ENCODE data around the gene SETD3.

The SETD3 gene

DNA sequence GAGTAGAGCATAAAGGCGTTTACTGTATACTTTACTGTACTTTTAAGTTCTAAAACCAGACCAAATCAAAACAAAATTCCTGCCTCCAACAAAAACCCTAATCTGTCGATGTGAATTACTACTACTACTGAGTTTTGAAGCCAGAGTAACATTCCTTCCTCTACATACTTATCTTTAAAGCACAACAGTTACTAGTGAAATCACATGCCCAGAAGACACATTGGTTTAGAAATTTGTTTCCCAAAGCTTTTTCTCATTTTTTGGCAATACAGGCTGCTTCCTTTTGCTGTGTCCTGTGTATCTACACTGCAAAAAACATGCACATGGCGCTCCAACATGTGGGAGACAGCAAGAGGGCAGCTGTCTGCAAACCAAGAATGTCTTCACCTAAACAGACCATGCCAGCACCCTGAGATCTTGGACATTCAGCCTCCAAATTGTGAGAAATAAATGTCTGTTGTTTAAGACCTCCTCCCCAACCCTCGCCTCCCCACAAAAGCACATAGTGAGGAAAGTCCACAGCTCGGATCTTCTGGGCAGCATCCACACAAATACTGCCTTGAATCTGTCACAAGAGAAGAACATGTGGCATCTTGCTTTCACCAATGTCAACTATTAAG lies 21.1 kb downstream of the SETD3 start:
- Histone ChIP-seq H3K27ac (ENCODE audit: low read depth in 2 of 2, low read length in 2 of 2) (no peak overlapping the region), H3K9ac (ENCODE audit: low read depth in 1 of 2, low read length in 2 of 2) (no peak overlapping the region), H3K9me3 (ENCODE audit: control insufficient read depth in 2 of 2, low read length in 2 of 2) (no peaks in the 10 kb centered on the region), H3K36me3 (ENCODE audit: control insufficient read depth in 2 of 2, insufficient read depth in 2 of 2, low read length in 2 of 2) (peaks cover 55 to 61% of the 10 kb centered on the region in 2 donors), H3K4me3 (ENCODE audit: low read length in 2 of 2) (no peak overlapping the region), H3K27me3 (ENCODE audit: control insufficient read depth in 2 of 2, insufficient read depth in 2 of 2, low read length in 2 of 2) (no peaks in the 10 kb centered on the region), H3K4me1 (ENCODE audit: control insufficient read depth in 2 of 2, insufficient read depth in 2 of 2, low read length in 2 of 2) (no peaks in the 10 kb centered on the region)

DNA sequence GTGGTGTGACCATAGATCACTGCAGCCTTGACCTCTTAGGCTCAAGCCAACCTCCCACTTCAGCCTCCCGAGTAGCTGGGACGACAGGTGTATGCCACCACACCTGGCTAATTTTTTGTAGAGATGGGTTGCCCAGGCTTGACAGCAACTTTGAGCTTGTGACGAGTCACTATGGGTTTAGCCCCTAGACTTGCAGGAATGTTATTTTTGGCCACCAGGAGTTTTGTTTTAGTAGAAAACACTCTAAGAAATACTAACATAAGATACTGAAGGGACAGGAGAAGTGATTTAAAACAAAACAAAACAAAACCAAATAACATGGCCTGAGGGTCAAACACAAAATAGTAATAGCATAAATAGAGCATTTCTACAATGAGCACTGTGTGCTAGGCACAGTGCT lies 26.4 kb downstream of the SETD3 start:
- Histone ChIP-seq H3K27me3 (ENCODE audit: control insufficient read depth in 2 of 2, insufficient read depth in 2 of 2, low read length in 2 of 2) (no peaks in the 10 kb centered on the region), H3K4me1 (ENCODE audit: control insufficient read depth in 2 of 2, insufficient read depth in 2 of 2, low read length in 2 of 2) (no peaks in the 10 kb centered on the region), H3K36me3 (ENCODE audit: control insufficient read depth in 2 of 2, insufficient read depth in 2 of 2, low read length in 2 of 2) (peaks cover 37% of the 10 kb centered on the region in 2 donors), H3K4me3 (ENCODE audit: low read length in 2 of 2) (no peak overlapping the region), H3K9ac (ENCODE audit: low read depth in 1 of 2, low read length in 2 of 2) (no peak overlapping the region), H3K27ac (ENCODE audit: low read depth in 2 of 2, low read length in 2 of 2) (no peak overlapping the region), H3K9me3 (ENCODE audit: control insufficient read depth in 2 of 2, low read length in 2 of 2) (no peaks in the 10 kb centered on the region)

DNA sequence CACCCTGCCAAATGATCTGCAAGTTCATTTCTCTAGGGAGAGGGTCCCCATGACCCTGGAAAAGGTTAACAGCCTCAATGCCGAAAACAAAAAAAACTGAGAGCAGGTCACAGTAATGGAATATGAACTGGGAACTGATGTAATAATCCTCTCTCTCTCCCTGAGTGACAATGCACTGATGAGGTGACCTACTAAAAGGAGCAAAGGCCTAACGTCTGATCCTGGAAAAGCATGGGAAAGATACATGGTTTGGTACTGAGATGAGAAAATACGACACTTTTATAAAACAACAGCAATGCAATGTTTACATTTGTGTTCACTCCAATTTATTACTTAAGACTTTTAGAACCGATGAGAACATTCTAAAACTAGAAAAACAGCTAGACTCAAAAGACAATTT lies 27.7 kb downstream of the SETD3 start:
- no peak overlapping the region for H3K27ac ChIP-seq (ENCODE audit: low read depth in 2 of 2, low read length in 2 of 2)
- no peak overlapping the region for H3K9ac ChIP-seq (ENCODE audit: low read depth in 1 of 2, low read length in 2 of 2)
- peaks cover 42 to 44% of the 10 kb centered on the region in 2 donors for H3K36me3 ChIP-seq (ENCODE audit: control insufficient read depth in 2 of 2, insufficient read depth in 2 of 2, low read length in 2 of 2)
- no peak overlapping the region for H3K4me3 ChIP-seq (ENCODE audit: low read length in 2 of 2)
- H3K9me3 ChIP-seq (ENCODE audit: control insufficient read depth in 2 of 2, low read length in 2 of 2): no peaks in the 10 kb centered on the region
- H3K4me1 ChIP-seq (ENCODE audit: control insufficient read depth in 2 of 2, insufficient read depth in 2 of 2, low read length in 2 of 2): peaks cover under 1 to 3% of the 10 kb centered on the region in 2 donors
- H3K27me3 ChIP-seq (ENCODE audit: control insufficient read depth in 2 of 2, insufficient read depth in 2 of 2, low read length in 2 of 2): no peaks in the 10 kb centered on the region

DNA sequence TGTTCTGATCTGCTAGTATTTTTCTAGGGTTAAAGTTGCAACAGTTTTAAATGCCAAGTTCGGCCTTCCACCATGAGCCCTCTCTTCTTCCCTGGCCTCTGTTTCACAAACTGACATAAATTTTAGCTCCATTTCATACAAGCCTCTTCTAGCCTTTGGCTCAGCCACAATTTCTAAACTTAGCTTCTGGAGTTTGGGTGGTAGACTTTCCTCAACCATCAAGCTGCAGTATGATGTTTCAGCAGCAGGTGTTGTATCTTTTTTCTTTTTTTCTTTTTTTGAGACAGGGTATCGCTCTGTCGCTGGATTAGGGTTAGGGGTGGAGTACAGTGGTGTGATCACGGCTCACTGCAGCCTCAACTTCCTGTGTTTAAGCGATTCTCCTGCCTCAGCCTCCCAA lies 29.4 kb downstream of the SETD3 start:
- Histone ChIP-seq H3K27me3 (ENCODE audit: control insufficient read depth in 2 of 2, insufficient read depth in 2 of 2, low read length in 2 of 2) (no peaks in the 10 kb centered on the region), H3K9ac (ENCODE audit: low read depth in 1 of 2, low read length in 2 of 2) (no peak overlapping the region), H3K36me3 (ENCODE audit: control insufficient read depth in 2 of 2, insufficient read depth in 2 of 2, low read length in 2 of 2) (peaks cover 39% of the 10 kb centered on the region in 2 donors), H3K9me3 (ENCODE audit: control insufficient read depth in 2 of 2, low read length in 2 of 2) (no peaks in the 10 kb centered on the region), H3K27ac (ENCODE audit: low read depth in 2 of 2, low read length in 2 of 2) (no peak overlapping the region), H3K4me1 (ENCODE audit: control insufficient read depth in 2 of 2, insufficient read depth in 2 of 2, low read length in 2 of 2) (peaks cover 5 to 8% of the 10 kb centered on the region in 2 donors), H3K4me3 (ENCODE audit: low read length in 2 of 2) (no peak overlapping the region)

DNA sequence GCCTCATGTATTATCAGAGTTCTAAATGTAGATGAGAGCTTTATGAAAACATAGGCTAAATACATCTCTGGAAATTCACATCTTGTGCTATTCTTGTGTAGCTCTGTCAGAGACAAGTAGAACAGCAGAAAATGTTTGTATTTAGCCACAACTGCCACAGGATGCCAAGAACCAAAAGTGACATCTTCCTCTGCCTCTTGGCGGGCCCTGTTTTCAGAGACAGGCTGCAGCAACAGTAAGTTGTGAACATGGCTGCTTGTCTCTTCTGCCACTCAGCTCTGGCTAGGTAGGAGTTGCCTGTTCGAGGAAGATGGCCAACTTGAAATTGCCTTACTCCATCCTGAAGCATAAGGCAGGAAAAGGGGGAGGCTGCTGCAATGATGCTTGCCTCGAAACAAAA lies 30.4 kb downstream of the SETD3 start:
- Histone ChIP-seq H3K27ac (ENCODE audit: low read depth in 2 of 2, low read length in 2 of 2) (no peak overlapping the region), H3K9ac (ENCODE audit: low read depth in 1 of 2, low read length in 2 of 2) (no peak overlapping the region), H3K27me3 (ENCODE audit: control insufficient read depth in 2 of 2, insufficient read depth in 2 of 2, low read length in 2 of 2) (no peaks in the 10 kb centered on the region), H3K4me3 (ENCODE audit: low read length in 2 of 2) (no peak overlapping the region), H3K9me3 (ENCODE audit: control insufficient read depth in 2 of 2, low read length in 2 of 2) (no peaks in the 10 kb centered on the region), H3K36me3 (ENCODE audit: control insufficient read depth in 2 of 2, insufficient read depth in 2 of 2, low read length in 2 of 2) (peaks cover 34 to 35% of the 10 kb centered on the region in 2 donors), H3K4me1 (ENCODE audit: control insufficient read depth in 2 of 2, insufficient read depth in 2 of 2, low read length in 2 of 2) (peaks cover 5 to 8% of the 10 kb centered on the region in 2 donors)

DNA sequence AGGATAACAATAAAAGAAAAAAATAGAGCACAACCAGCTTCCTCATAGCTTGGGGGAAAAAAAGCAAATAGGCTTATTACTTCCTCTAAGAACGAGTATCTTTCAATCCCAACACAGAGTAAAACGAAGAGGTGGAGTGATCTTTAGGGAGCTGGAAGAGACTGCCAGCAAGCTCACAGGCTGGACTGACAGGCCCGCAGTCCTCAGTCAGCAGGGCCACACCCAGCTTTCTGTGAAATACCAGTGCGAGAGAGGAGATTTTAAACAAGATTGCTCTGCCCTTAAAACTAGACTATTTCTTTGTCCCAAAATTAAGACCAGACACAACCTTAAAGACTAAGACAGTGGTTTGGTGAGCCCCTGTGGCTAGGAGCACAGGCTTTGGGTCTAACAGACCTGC lies 32.9 kb downstream of the SETD3 start:
- Histone ChIP-seq H3K4me1 (ENCODE audit: control insufficient read depth in 2 of 2, insufficient read depth in 2 of 2, low read length in 2 of 2) (peaks cover 5 to 8% of the 10 kb centered on the region in 2 donors), H3K27me3 (ENCODE audit: control insufficient read depth in 2 of 2, insufficient read depth in 2 of 2, low read length in 2 of 2) (no peaks in the 10 kb centered on the region), H3K4me3 (ENCODE audit: low read length in 2 of 2) (no peak overlapping the region), H3K9me3 (ENCODE audit: control insufficient read depth in 2 of 2, low read length in 2 of 2) (no peaks in the 10 kb centered on the region), H3K27ac (ENCODE audit: low read depth in 2 of 2, low read length in 2 of 2) (no peak overlapping the region), H3K9ac (ENCODE audit: low read depth in 1 of 2, low read length in 2 of 2) (no peak overlapping the region), H3K36me3 (ENCODE audit: control insufficient read depth in 2 of 2, insufficient read depth in 2 of 2, low read length in 2 of 2) (peaks cover 37 to 46% of the 10 kb centered on the region in 2 donors)

DNA sequence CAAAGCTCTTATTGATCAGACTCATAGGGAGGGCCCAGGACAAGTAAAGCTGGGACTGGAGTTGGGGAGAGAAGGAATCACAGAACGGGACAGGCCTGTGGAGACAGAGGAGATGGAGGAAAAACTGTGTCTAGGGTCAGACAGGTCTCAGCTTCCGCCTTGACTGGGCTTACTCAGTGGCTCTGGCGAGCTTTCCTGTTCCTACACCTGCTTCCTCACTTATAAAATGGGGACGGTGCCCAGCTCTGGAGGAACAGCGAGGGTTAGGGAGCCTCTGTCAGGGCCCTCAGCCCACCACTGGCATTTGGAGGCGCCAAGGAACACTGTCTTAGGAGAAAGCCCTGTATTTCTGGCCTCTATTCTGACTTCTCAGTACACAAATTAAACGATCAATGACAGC lies 34.7 kb downstream of the SETD3 start:
- Histone ChIP-seq H3K27me3 (ENCODE audit: control insufficient read depth in 2 of 2, insufficient read depth in 2 of 2, low read length in 2 of 2) (no peaks in the 10 kb centered on the region), H3K36me3 (ENCODE audit: control insufficient read depth in 2 of 2, insufficient read depth in 2 of 2, low read length in 2 of 2) (peaks cover 38 to 53% of the 10 kb centered on the region in 2 donors), H3K4me1 (ENCODE audit: control insufficient read depth in 2 of 2, insufficient read depth in 2 of 2, low read length in 2 of 2) (peaks cover 5 to 8% of the 10 kb centered on the region in 2 donors), H3K9me3 (ENCODE audit: control insufficient read depth in 2 of 2, low read length in 2 of 2) (no peaks in the 10 kb centered on the region), H3K27ac (ENCODE audit: low read depth in 2 of 2, low read length in 2 of 2) (no peak overlapping the region), H3K9ac (ENCODE audit: low read depth in 1 of 2, low read length in 2 of 2) (no peak overlapping the region), H3K4me3 (ENCODE audit: low read length in 2 of 2) (no peak overlapping the region)

DNA sequence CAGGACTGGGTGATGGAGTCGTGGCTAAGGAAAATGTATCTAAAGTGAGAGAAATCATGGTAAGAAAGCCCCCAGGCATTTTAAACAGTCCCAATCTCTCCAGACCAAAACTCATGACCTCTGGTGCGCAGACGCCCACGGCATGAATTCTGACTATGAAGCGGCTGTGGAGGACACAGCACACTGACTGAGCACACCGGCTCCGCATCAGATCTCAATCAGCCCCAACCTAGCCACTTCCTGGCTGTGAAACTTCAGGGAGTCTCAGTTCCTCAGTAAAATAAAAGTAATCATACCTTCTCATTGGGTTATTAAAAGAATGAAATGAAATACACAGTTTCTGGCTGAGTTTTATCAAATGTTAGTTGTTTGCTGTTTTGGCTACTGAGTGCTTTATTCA lies 38.7 kb downstream of the SETD3 start:
- no peaks in the 10 kb centered on the region for H3K9me3 ChIP-seq (ENCODE audit: control insufficient read depth in 2 of 2, low read length in 2 of 2)
- no peak overlapping the region for H3K9ac ChIP-seq (ENCODE audit: low read depth in 1 of 2, low read length in 2 of 2)
- H3K27ac ChIP-seq (ENCODE audit: low read depth in 2 of 2, low read length in 2 of 2): no peak overlapping the region
- no peaks in the 10 kb centered on the region for H3K27me3 ChIP-seq (ENCODE audit: control insufficient read depth in 2 of 2, insufficient read depth in 2 of 2, low read length in 2 of 2)
- peaks cover 39 to 52% of the 10 kb centered on the region in 2 donors for H3K36me3 ChIP-seq (ENCODE audit: control insufficient read depth in 2 of 2, insufficient read depth in 2 of 2, low read length in 2 of 2)
- no peak overlapping the region for H3K4me3 ChIP-seq (ENCODE audit: low read length in 2 of 2)
- peaks cover 0 to 5% of the 10 kb centered on the region in 2 donors for H3K4me1 ChIP-seq (ENCODE audit: control insufficient read depth in 2 of 2, insufficient read depth in 2 of 2, low read length in 2 of 2)

DNA sequence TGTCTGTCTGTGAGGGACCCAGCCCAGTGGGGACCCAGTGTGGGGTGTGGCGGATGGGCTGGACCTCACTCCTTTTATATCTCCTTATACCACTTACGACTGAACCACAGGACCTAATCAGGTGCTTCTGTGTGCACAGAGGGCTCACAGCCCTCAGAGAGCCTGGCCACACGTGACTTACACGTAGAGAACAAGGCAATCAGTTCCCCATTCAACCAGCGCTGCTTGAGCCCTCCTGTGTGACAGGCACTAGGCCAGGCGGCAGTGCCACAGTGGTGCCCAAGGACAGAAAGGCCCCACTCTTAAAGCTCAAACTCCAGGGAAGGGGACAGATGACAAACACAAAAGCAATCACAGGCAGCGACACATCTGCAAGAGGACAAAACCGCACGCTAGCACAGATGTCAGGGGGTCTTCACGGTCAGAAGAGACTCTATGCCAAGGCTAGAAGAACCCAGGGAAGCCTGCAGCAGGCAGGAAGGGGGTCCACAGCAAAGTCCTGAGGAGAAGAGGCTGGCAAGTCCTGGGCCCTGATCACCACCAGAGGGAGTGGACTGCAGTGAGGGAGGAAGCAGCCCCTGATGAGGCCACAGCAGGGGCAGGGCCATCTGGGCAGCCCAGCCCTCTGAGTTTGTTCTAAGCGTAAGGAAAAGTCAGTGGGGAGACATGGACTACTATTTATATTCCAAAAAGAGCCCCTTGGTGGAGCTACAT lies 39.3 kb downstream of the SETD3 start:
- Histone ChIP-seq H3K27ac (ENCODE audit: low read depth in 2 of 2, low read length in 2 of 2) (no peak overlapping the region), H3K36me3 (ENCODE audit: control insufficient read depth in 2 of 2, insufficient read depth in 2 of 2, low read length in 2 of 2) (peaks cover 39 to 52% of the 10 kb centered on the region in 2 donors), H3K27me3 (ENCODE audit: control insufficient read depth in 2 of 2, insufficient read depth in 2 of 2, low read length in 2 of 2) (no peaks in the 10 kb centered on the region), H3K4me1 (ENCODE audit: control insufficient read depth in 2 of 2, insufficient read depth in 2 of 2, low read length in 2 of 2) (peaks cover 0 to 7% of the 10 kb centered on the region in 2 donors), H3K4me3 (ENCODE audit: low read length in 2 of 2) (no peak overlapping the region), H3K9ac (ENCODE audit: low read depth in 1 of 2, low read length in 2 of 2) (no peak overlapping the region), H3K9me3 (ENCODE audit: control insufficient read depth in 2 of 2, low read length in 2 of 2) (no peaks in the 10 kb centered on the region)

DNA sequence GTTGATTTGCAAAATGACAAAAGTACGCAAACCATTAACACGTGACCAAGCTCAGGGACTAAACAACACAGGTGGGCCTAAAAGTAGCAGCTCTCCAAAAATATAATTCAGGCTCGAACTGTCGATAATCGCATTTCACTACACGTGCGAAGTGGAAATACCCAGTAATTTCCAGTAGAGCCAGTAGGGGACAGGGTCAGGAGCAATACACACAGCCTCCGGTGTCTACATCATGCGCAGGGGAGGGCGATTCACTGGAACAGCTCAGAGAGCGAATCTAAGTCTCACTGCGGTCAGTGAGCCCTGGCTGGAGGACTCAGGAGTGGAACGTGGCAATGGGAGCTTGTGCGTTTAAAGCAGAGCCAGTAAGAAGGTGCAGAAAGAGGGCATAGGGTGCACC lies 40.4 kb downstream of the SETD3 start:
- Histone ChIP-seq H3K9ac (ENCODE audit: low read depth in 1 of 2, low read length in 2 of 2) (no peak overlapping the region), H3K9me3 (ENCODE audit: control insufficient read depth in 2 of 2, low read length in 2 of 2) (no peaks in the 10 kb centered on the region), H3K27ac (ENCODE audit: low read depth in 2 of 2, low read length in 2 of 2) (no peak overlapping the region), H3K27me3 (ENCODE audit: control insufficient read depth in 2 of 2, insufficient read depth in 2 of 2, low read length in 2 of 2) (no peaks in the 10 kb centered on the region), H3K4me1 (ENCODE audit: control insufficient read depth in 2 of 2, insufficient read depth in 2 of 2, low read length in 2 of 2) (peaks cover 0 to 7% of the 10 kb centered on the region in 2 donors), H3K36me3 (ENCODE audit: control insufficient read depth in 2 of 2, insufficient read depth in 2 of 2, low read length in 2 of 2) (peaks cover 37 to 51% of the 10 kb centered on the region in 2 donors), H3K4me3 (ENCODE audit: low read length in 2 of 2) (no peak overlapping the region)
